ENCODE results near the gene GCNA. TPM values are rescaled to one million over a fixed set of nuclear protein-coding genes. Genes with fewer than 3 reads are reported as not detected.

The GCNA gene
- total and polyA plus RNA-seq, 11 donors = 0.56 to 2.0 (median 1.1) TPM

DNA sequence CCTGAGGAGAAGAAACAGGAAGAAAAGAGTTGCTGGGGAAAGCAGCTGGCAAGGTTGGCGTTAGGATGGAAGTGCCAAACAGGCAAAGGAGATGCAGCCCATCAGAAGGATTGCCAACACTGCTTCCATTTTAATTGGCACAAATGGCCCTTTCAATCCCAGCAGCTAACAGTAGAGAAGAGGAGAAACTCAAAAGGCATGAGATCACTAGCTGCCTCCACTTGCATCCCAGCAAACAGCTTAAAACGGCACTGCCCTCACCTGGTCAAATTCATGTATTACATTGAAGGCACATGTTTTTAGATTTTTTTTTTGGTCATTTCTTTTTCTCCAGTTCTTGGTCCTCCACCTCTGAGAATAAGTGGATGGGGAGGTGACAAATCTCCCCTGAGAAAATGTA, 74.2 kb downstream of the GCNA start:
- 30 to 43% (median 39%) methylated on average over 2 of the region's 2 CpGs for WGBS, 4 donors
- H3K4me1 ChIP-seq = no peaks in the 10 kb centered on the region
- H3K27ac ChIP-seq = no peak overlapping the region
- TF ChIP-seq POLR2A (IDR thresholded peaks at IDR 0.05) = no peak
- TF ChIP-seq, protein P1, sequence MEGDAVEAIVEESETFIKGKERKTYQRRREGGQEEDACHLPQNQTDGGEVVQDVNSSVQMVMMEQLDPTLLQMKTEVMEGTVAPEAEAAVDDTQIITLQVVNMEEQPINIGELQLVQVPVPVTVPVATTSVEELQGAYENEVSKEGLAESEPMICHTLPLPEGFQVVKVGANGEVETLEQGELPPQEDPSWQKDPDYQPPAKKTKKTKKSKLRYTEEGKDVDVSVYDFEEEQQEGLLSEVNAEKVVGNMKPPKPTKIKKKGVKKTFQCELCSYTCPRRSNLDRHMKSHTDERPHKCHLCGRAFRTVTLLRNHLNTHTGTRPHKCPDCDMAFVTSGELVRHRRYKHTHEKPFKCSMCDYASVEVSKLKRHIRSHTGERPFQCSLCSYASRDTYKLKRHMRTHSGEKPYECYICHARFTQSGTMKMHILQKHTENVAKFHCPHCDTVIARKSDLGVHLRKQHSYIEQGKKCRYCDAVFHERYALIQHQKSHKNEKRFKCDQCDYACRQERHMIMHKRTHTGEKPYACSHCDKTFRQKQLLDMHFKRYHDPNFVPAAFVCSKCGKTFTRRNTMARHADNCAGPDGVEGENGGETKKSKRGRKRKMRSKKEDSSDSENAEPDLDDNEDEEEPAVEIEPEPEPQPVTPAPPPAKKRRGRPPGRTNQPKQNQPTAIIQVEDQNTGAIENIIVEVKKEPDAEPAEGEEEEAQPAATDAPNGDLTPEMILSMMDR (IDR thresholded peaks at IDR 0.05) = peak; percentile 38 to 66 (median 53)
- intact Hi-C loops (cut with DNase I) = loop anchor here in 3 of 10 donors (5.0 kb wide), 2 partner anchors 35 to 220 kb away; partner anchors contain the start of gene CXCR3 (in 1 of the 3)
- no peaks in the 10 kb centered on the region for H3K27me3 ChIP-seq
- peak in 3 of 4 donors; percentile 36 to 47 (median 42) for ATAC-seq
- H3K9me3 ChIP-seq = no peaks in the 10 kb centered on the region
- H3K36me3 ChIP-seq = no peaks in the 10 kb centered on the region
- DNase-seq = no peak
- H3K4me3 ChIP-seq = no peak overlapping the region

DNA sequence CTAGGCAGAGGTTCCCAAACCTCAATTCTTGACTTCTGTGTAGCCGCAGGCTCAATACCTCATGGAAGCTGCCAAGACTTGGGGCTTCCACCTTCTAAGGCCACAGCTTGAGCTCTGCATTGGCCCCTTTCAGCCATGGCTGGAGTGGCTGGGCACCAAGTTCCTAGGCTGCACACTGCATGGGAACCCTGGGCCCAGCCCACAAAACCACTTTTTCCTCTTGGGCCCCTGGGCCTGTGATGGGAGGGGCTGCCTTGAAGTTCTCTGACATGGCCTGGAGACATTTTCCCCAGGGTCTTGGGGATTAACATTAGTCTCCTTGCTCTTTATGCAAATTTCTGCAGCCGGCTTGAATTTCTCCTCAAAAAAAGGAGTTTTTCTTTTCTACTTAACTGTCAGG, 75.1 kb downstream of the GCNA start:
- intact Hi-C loops (cut with DNase I) = loop anchor here in 3 of 10 donors (5.0 kb wide), 2 partner anchors 36 to 221 kb away; partner anchors contain the start of gene CXCR3 (in 1 of the 3)
- WGBS, 4 donors = 88 to 93% (median 91%) methylated on average over 2 of the region's 2 CpGs
- ATAC-seq (no peak), DNase-seq (no peak)
- Histone ChIP-seq H3K4me3 (no peak overlapping the region), H3K36me3 (no peaks in the 10 kb centered on the region), H3K4me1 (no peaks in the 10 kb centered on the region), H3K27me3 (no peaks in the 10 kb centered on the region), H3K27ac (no peak overlapping the region), H3K9me3 (no peaks in the 10 kb centered on the region)
- TF ChIP-seq, protein P1 (IDR thresholded peaks at IDR 0.05) = no peak
- TF ChIP-seq POLR2A (IDR thresholded peaks at IDR 0.05) = no peak

DNA sequence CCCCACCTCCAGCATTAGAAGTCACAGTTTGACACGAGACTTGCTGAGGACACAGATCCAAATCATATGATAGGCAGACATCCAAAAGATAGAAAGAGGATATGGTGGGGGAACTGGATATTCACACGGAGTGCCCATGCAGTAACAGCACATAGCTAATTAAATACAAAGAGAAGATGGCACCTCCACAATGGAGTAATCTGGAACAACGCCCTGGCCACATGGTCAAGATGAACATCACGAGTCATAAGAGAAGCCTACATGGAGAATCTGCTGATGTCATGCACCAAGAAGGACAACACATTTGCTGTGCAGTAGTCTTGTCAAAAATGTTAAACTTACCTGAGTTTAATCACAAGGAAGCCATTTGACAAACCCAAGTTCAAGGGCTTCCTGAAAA, 79.0 kb downstream of the GCNA start:
- no peak overlapping the region for H3K4me3 ChIP-seq
- intact Hi-C loops (cut with DNase I) = no loop called here
- no peaks in the 10 kb centered on the region for H3K4me1 ChIP-seq
- DNase-seq (no peak), ATAC-seq (no peak)
- no peak for TF ChIP-seq POLR2A (IDR thresholded peaks at IDR 0.05)
- no peaks in the 10 kb centered on the region for H3K36me3 ChIP-seq
- H3K27ac ChIP-seq = no peak overlapping the region
- H3K27me3 ChIP-seq = no peaks in the 10 kb centered on the region
- H3K9me3 ChIP-seq = no peaks in the 10 kb centered on the region
- WGBS, 4 donors = 72 to 89% (median 78%) methylated on average over 4 of the region's 4 CpGs

DNA sequence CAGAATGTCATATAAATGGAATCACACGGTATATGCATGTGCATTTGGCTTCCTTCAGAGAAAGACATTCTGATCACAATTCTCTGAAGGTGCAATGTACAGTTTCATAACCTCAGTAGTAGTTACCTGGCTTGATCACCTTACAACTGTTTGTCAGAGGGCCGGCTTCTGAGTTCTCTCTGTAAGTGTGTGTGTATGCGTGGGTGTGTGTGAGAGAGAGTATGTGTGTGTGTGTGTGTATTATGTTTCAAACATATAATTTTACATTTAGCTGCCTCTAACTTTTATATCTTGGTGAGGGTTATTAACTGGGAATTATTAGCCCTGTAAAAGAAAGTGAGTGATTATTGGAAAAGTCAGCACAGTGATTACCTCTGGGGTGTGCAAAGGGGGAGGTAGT, 81.1 kb downstream of the GCNA start:
- ATAC-seq (no peak), DNase-seq (no peak)
- Histone ChIP-seq H3K4me1 (no peaks in the 10 kb centered on the region), H3K36me3 (no peaks in the 10 kb centered on the region), H3K4me3 (no peak overlapping the region), H3K27me3 (no peaks in the 10 kb centered on the region), H3K9me3 (no peaks in the 10 kb centered on the region), H3K27ac (no peak overlapping the region)
- intact Hi-C loops (cut with DNase I) = no loop called here
- WGBS, 4 donors = 77 to 83% (median 79%) methylated on average over 3 of the region's 3 CpGs
- TF ChIP-seq, protein P1 (IDR thresholded peaks at IDR 0.05) = no peak
- no peak for TF ChIP-seq POLR2A (IDR thresholded peaks at IDR 0.05)

DNA sequence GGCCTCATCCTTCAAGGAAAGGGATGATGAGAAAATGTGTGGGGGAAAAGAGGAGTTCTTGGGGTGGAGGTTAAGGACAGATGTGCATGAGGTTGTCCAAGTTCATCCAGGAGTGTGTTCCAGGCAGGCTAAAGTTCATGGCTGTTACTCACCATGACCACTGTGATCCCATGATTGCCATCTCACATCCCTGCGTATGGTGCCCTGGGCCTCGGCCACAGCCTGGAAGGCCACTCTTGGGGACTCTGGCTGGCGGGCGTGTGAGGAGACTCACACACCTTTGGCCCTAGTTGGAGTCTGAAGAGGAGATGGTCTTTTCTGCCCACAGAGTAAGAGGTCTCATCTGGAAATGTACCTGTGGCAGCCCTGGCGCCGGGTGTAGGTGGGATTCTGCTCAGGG, 81.7 kb downstream of the GCNA start:
- no peaks in the 10 kb centered on the region for H3K27me3 ChIP-seq
- no peak for TF ChIP-seq POLR2A (IDR thresholded peaks at IDR 0.05)
- TF ChIP-seq, protein P1 (IDR thresholded peaks at IDR 0.05) = no peak
- no peaks in the 10 kb centered on the region for H3K36me3 ChIP-seq
- ATAC-seq (no peak), DNase-seq (no peak)
- H3K27ac ChIP-seq = no peak overlapping the region
- H3K4me3 ChIP-seq = no peak overlapping the region
- intact Hi-C loops (cut with DNase I) = no loop called here
- H3K4me1 ChIP-seq = no peaks in the 10 kb centered on the region
- WGBS, 4 donors = 70 to 98% (median 95%) methylated on average over 2 to 6 of the region's 6 CpGs
- H3K9me3 ChIP-seq = no peaks in the 10 kb centered on the region

Data from heart left ventricle (tissue), 16 donors.